Mucosa of rectum (tissue), 2 donors: ENCODE results near the gene PSPC1.

Experiments
- H3K27ac ChIP-seq, 2 donors: one replicate each; pipeline ENCODE4 v1.7.0; 2013; ENCODE audit warnings: inconsistent platforms in 2 of 2, low read depth in 2 of 2, low read length in 2 of 2
- H3K27me3 ChIP-seq, 2 donors: one replicate each; pipeline ENCODE4 v1.7.0; 2013; ENCODE audit warnings: low read length in 2 of 2; ENCODE audit not compliant: control insufficient read depth in 2 of 2, insufficient read depth in 2 of 2
- H3K36me3 ChIP-seq, 2 donors: one replicate each; pipeline ENCODE4 v1.7.0; 2013; ENCODE audit warnings: low read length in 2 of 2; ENCODE audit not compliant: control insufficient read depth in 2 of 2, insufficient read depth in 2 of 2
- H3K4me1 ChIP-seq, 2 donors: one replicate each; pipeline ENCODE4 v1.7.0; 2013; ENCODE audit warnings: low read length in 2 of 2, mild to moderate bottlenecking in 1 of 2; ENCODE audit not compliant: control insufficient read depth in 2 of 2, insufficient read depth in 2 of 2
- H3K4me3 ChIP-seq, 2 donors: one replicate each; pipeline ENCODE4 v1.7.0; 2013; ENCODE audit warnings: low read length in 2 of 2
- H3K9ac ChIP-seq, 2 donors: one replicate each; pipeline ENCODE4 v1.7.0; 2013; ENCODE audit warnings: low read length in 2 of 2, low read depth in 1 of 2, mild to moderate bottlenecking in 1 of 2
- H3K9me3 ChIP-seq, 2 donors: one replicate each; pipeline ENCODE4 v1.7.0; 2013; ENCODE audit warnings: low read length in 2 of 2; ENCODE audit not compliant: control insufficient read depth in 2 of 2
- donor health status: healthy.
- donor health status: Normal muscosa, but diverticular disease.

Gene PSPC1

GRCh38 chr13:19661126-19661525, 121.6 kb downstream of the PSPC1 start:
- Histone ChIP-seq H3K27ac (no peak overlapping the region), H3K9me3 (no peaks in the 10 kb centered on the region), H3K4me3 (no peak overlapping the region), H3K27me3 (no peaks in the 10 kb centered on the region), H3K9ac (no peak overlapping the region), H3K36me3 (peaks cover 38 to 57% of the 10 kb centered on the region in 2 donors), H3K4me1 (no peaks in the 10 kb centered on the region)

- Histone ChIP-seq H3K27me3 (no peaks in the 10 kb centered on the region), H3K36me3 (peaks cover 22 to 44% of the 10 kb centered on the region in 2 donors), H3K9me3 (no peaks in the 10 kb centered on the region), H3K4me3 (no peak overlapping the region), H3K27ac (no peak overlapping the region), H3K9ac (no peak overlapping the region), H3K4me1 (no peaks in the 10 kb centered on the region)
Measured at GRCh38 chr13:19658831-19659230, 123.9 kb downstream of the PSPC1 start.

GRCh38 chr13:19657872-19658591, 124.7 kb downstream of the PSPC1 start:
- no peaks in the 10 kb centered on the region for H3K4me1 ChIP-seq
- no peak overlapping the region for H3K27ac ChIP-seq
- no peak overlapping the region for H3K4me3 ChIP-seq
- no peaks in the 10 kb centered on the region for H3K27me3 ChIP-seq
- peaks cover 17 to 37% of the 10 kb centered on the region in 2 donors for H3K36me3 ChIP-seq
- H3K9ac ChIP-seq: no peak overlapping the region
- H3K9me3 ChIP-seq: no peaks in the 10 kb centered on the region
